GM19035 (cell line): Measurements from ENCODE around the gene DEFB124.
"Not testable (repeated sequence)": the region's sequence is repeated elsewhere in the genome, so short reads cannot be mapped to it uniquely, and the experiment has no call there.

Experiments
- ATAC-seq: cut with Tn5 transposase; IDR thresholded peaks from one replicate; pipeline ENCODE4 v1.9.1; 2021; ENCODE audit not compliant: unreplicated experiment

The DEFB124 gene

GRCh38 chr20:31474758-31475427 lies at the start of gene DEFB124, which contains the start of gene REM1:
Gene DEFB124 (minus strand): TSS chr20:31475127. CDS start chr20:31473013, 2,114 bp downstream.
Gene REM1 (plus strand): TSS chr20:31475288. CDS start chr20:31476446, 1,158 bp downstream.
- no peak for ATAC-seq

- ATAC-seq: no peak
These were observed 48.7 kb upstream of the DEFB124 start for GRCh38 chr20:31523361-31524283.

GRCh38 chr20:31522731-31523130 lies 47.8 kb upstream of the DEFB124 start:
- no peak for ATAC-seq

- ATAC-seq: not testable (repeated sequence)
These were observed 46.3 kb upstream of the DEFB124 start for GRCh38 chr20:31521267-31521666.

GRCh38 chr20:31517373-31517772 lies 42.4 kb upstream of the DEFB124 start:
- ATAC-seq: no peak

GRCh38 chr20:31516651-31517050 lies 41.7 kb upstream of the DEFB124 start:
- no peak for ATAC-seq

GRCh38 chr20:31516166-31516565 lies 41.2 kb upstream of the DEFB124 start:
- no peak for ATAC-seq

- no peak for ATAC-seq
These were observed 40.8 kb upstream of the DEFB124 start for GRCh38 chr20:31515775-31516107.

GRCh38 chr20:31515072-31515774 lies 40.3 kb upstream of the DEFB124 start:
- no peak for ATAC-seq

- peak; percentile 89 for ATAC-seq
These were observed 39.5 kb upstream of the DEFB124 start, which contains the start of gene HM13 for GRCh38 chr20:31514154-31515071. Gene HM13 (plus strand): TSS chr20:31514442. CDS start chr20:31514552, 110 bp downstream.

GRCh38 chr20:31508517-31509244 lies 33.8 kb upstream of the DEFB124 start:
- no peak for ATAC-seq

- ATAC-seq: no peak
These were observed 31.0 kb upstream of the DEFB124 start for GRCh38 chr20:31505903-31506302.

- peak; percentile 91 for ATAC-seq
These were observed 28.2 kb upstream of the DEFB124 start for GRCh38 chr20:31502884-31503673.

- no peak for ATAC-seq
These were observed 25.6 kb upstream of the DEFB124 start for GRCh38 chr20:31500527-31500926.

GRCh38 chr20:31497838-31498540 lies 23.1 kb upstream of the DEFB124 start:
- no peak for ATAC-seq

GRCh38 chr20:31496761-31497295 lies 21.9 kb upstream of the DEFB124 start:
- no peak for ATAC-seq

- ATAC-seq: no peak
These were observed 19.2 kb upstream of the DEFB124 start for GRCh38 chr20:31494131-31494530.

- no peak for ATAC-seq
These were observed 15.8 kb upstream of the DEFB124 start for GRCh38 chr20:31490752-31491151.
